ENCODE data around the gene KCNK3.
"Not testable (repeated sequence)": the region's sequence is repeated elsewhere in the genome, so short reads cannot be mapped to it uniquely, and the experiment has no call there.

KCNK3 gene

GRCh38 chr2:26692279-26692896 is at the start of gene KCNK3:
TSS of gene KCNK3 (plus strand) at chr2:26692722. CDS start at chr2:26692876, 154 bp downstream.
- DNase-seq, result peak in 1 of 2 experiments; percentile 43

- DNase-seq, result no peak
Observed at GRCh38 chr2:26644188-26644835, 48.2 kb upstream of the KCNK3 start.

GRCh38 chr2:26645762-26646161 is 46.8 kb upstream of the KCNK3 start:
- DNase-seq, result no peak

GRCh38 chr2:26646986-26647672 is 45.4 kb upstream of the KCNK3 start:
- no peak for DNase-seq

GRCh38 chr2:26647981-26648380 is 44.5 kb upstream of the KCNK3 start:
- no peak for DNase-seq

GRCh38 chr2:26648516-26648915 is 44.0 kb upstream of the KCNK3 start:
- DNase-seq, result no peak

GRCh38 chr2:26649322-26649721 is 43.2 kb upstream of the KCNK3 start:
- DNase-seq, result no peak

GRCh38 chr2:26649992-26650712 is 42.4 kb upstream of the KCNK3 start:
- no peak for DNase-seq

GRCh38 chr2:26650713-26651469 is 41.6 kb upstream of the KCNK3 start:
- no peak for DNase-seq

- no peak for DNase-seq
Observed at GRCh38 chr2:26651470-26651771, 41.1 kb upstream of the KCNK3 start.

- no peak for DNase-seq
Observed at GRCh38 chr2:26651799-26652198, 40.7 kb upstream of the KCNK3 start.

GRCh38 chr2:26652361-26653041 is 40.0 kb upstream of the KCNK3 start:
- no peak for DNase-seq

GRCh38 chr2:26653207-26654060 is 39.1 kb upstream of the KCNK3 start:
- DNase-seq, result no peak

- no peak for DNase-seq
Observed at GRCh38 chr2:26654061-26654340, 38.5 kb upstream of the KCNK3 start.

GRCh38 chr2:26655120-26655519 is 37.4 kb upstream of the KCNK3 start:
- DNase-seq, result not testable (repeated sequence)

- DNase-seq, result no peak
Observed at GRCh38 chr2:26655611-26656195, 36.8 kb upstream of the KCNK3 start.

- DNase-seq, result no peak
Observed at GRCh38 chr2:26657265-26657664, 35.3 kb upstream of the KCNK3 start.

GRCh38 chr2:26658691-26659346 is 33.7 kb upstream of the KCNK3 start:
- DNase-seq, result no peak

GRCh38 chr2:26660363-26660962 is 32.1 kb upstream of the KCNK3 start:
- no peak for DNase-seq

GRCh38 chr2:26665296-26665695 is 27.2 kb upstream of the KCNK3 start:
- DNase-seq, result not testable (repeated sequence)
